Mucosa of stomach (tissue), 1 donor: Measurements from ENCODE around the gene RAB35.

Experiments used
- H3K27me3 ChIP-seq: one replicate; pipeline ENCODE4 v1.7.0; 2013; ENCODE audit warnings: mild to moderate bottlenecking, low read length; ENCODE audit not compliant: control insufficient read depth, insufficient read depth
- H3K36me3 ChIP-seq: one replicate; pipeline ENCODE4 v1.7.0; 2013; ENCODE audit warnings: low read length; ENCODE audit not compliant: control insufficient read depth, insufficient read depth
- H3K4me1 ChIP-seq: one replicate; pipeline ENCODE4 v1.7.0; 2013; ENCODE audit warnings: mild to moderate bottlenecking, low read length; ENCODE audit not compliant: control insufficient read depth, insufficient read depth
- H3K4me3 ChIP-seq: one replicate; pipeline ENCODE4 v1.7.0; 2013; ENCODE audit warnings: low read length
- H3K9ac ChIP-seq: one replicate; pipeline ENCODE4 v1.7.0; 2013; ENCODE audit warnings: mild to moderate bottlenecking, low read length, moderate library complexity
- H3K9me3 ChIP-seq: one replicate; pipeline ENCODE4 v1.7.0; 2013; ENCODE audit warnings: mild to moderate bottlenecking, low read length, moderate library complexity; ENCODE audit not compliant: control insufficient read depth
- donor health status: Pancreatic carcinoma.

RAB35 gene

DNA sequence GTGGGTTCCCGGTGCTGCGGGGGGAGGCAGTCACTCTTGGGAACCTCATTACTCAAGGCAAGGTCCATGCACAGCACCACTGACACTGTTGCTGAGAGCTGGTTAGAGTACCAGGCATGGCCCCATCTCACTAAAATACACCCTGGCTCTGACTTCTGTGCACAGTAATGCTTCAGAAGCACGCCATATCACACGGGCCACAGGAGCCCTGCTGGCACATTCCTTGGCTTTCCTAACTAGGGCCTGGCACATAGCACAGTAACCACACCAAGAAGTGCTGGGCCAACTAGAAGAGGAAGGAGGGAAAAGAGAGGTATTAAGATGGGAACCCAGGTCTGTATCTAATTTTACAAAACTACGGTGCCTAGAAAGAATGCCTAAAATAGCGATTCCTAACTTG lies 13.5 kb upstream of the RAB35 start:
- Histone ChIP-seq H3K4me3 (no peak overlapping the region), H3K9me3 (no peaks in the 10 kb centered on the region), H3K36me3 (peaks cover 33% of the 10 kb centered on the region), H3K9ac (no peak overlapping the region), H3K27me3 (no peaks in the 10 kb centered on the region), H3K4me1 (peaks cover 24% of the 10 kb centered on the region)

DNA sequence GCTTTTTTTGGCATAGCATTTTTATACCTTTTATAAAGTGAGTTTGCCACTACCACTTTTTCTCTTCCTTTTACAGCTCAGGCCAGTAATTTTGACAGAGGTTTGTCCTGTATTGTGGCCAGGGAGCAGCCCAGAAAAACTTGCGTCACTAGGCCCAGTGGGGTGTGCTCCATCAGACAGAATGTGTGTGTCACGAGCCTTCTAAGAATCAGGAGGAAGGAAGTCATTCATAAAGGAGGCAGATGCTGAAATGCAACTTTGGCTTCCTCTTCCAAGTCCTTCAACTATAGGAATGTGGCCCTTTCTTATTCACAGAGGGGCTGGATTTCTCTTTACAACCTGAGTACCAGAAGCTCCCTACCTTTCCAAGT lies 10.1 kb upstream of the RAB35 start:
- Histone ChIP-seq H3K4me1 (peaks cover 7% of the 10 kb centered on the region), H3K4me3 (no peak overlapping the region), H3K9ac (no peak overlapping the region), H3K9me3 (no peaks in the 10 kb centered on the region), H3K36me3 (peaks cover 23% of the 10 kb centered on the region), H3K27me3 (no peaks in the 10 kb centered on the region)

DNA sequence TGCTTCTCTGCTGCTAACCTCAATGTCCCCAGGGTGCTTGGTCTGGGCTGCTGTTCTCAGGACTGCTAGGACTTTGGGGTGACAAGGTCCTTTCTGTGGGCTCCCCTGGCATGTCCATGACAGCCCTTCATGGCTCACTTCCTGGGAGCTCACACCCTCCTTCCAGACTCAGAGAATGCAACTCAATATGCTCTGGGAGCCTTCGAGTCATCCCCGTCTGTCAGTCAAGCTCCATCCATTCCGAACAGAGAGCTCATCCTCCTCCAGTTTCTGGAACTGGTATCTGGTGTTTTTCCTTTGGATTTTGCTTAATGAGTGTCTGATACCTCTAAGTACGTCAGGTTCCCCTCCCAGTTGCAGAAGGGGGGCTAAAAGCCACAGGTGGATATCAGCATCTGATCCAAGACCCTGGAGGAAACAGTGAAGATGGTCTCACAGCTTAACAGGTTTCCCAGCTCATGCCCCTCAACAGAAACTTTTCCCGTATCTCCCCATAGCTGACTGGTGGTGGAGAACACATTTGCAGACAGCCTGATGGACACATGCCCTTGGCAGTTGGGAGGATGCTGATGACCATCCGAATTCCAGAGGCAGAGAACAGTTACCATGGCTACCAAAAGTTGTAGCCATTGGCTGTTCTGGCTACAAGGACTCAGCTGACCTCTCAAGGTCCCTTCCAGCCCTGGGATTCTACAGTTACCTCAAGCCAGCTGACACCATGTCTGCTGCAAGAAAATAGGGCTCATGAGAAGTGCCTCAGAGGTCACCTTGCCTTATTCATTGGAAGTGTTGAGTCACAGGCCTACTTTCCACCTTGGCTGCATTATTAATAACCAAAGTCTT lies 9.5 kb upstream of the RAB35 start:
- Histone ChIP-seq H3K9ac (no peak overlapping the region), H3K9me3 (no peaks in the 10 kb centered on the region), H3K36me3 (peaks cover 23% of the 10 kb centered on the region), H3K4me3 (no peak overlapping the region), H3K4me1 (peaks cover under 1% of the 10 kb centered on the region), H3K27me3 (no peaks in the 10 kb centered on the region)

DNA sequence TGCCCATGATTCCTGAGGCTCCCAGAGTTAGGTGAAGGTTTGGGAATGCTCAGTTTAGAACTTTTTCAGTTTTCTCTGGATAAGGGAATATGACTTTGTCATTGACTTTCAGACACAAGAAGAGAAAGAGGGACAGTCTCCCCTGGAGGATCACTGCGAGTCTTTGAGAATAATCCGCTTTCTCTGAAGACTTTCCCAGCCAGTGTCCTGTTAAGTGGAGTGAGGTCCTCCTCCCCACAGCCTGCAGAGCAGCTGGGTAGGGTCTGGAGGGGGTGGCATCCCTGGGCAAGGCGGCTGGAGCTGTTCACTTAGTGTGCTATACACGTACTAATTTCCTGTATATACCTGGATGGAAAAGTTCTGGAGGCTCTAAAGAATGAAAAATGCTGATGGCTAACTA lies 8.5 kb upstream of the RAB35 start:
- Histone ChIP-seq H3K9me3 (no peaks in the 10 kb centered on the region), H3K27me3 (no peaks in the 10 kb centered on the region), H3K36me3 (peaks cover 18% of the 10 kb centered on the region), H3K4me3 (no peak overlapping the region), H3K4me1 (no peaks in the 10 kb centered on the region), H3K9ac (no peak overlapping the region)

DNA sequence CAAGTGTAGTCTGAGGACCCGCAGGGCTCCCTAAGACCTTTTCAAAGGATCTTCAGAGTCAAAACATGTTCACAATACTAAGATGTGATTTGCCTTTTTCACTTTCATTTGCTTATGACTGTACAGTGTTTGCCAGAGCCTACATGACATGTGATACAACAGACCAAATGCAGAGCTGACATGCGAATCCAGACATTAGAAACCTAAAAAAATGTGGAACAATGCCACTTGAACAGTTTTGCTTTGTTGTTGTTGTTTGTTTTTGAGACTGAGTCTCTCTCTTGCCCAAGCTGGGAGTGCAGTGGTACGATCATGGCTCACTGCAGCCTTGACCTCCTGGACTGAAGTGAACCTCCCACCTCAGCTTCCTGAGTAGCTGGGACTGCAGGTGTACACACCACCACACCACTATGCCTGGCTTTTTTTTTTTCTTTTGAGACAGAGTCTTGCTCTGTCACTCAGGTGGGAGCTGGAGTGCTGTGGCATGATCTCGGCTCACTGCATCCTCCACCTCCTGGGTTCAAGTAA lies 5.3 kb upstream of the RAB35 start:
- Histone ChIP-seq H3K9me3 (no peaks in the 10 kb centered on the region), H3K9ac (no peak overlapping the region), H3K4me1 (peaks cover 11% of the 10 kb centered on the region), H3K36me3 (no peaks in the 10 kb centered on the region), H3K4me3 (no peak overlapping the region), H3K27me3 (no peaks in the 10 kb centered on the region)

DNA sequence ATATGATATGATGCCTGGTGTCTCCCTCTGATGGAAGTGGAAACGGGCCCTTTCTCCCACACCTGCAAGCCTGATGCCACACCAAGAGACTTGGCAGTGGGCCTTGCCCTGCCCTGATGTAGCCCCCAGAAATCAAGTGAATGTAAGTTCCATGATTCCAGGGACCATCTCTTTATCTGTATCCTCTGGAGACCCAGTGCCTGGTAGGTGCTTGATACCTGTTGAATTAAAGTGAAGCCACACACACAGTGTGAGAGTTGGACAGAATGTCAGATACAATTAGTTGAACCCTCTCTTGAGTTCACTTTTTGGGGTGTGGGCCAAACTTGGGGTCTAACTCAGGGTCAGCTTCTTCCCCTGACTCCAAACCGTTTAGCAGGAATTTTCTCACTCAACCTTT lies 4.8 kb upstream of the RAB35 start:
- H3K27me3 ChIP-seq: no peaks in the 10 kb centered on the region
- H3K36me3 ChIP-seq: no peaks in the 10 kb centered on the region
- H3K9ac ChIP-seq: no peak overlapping the region
- peaks cover 11% of the 10 kb centered on the region for H3K4me1 ChIP-seq
- H3K9me3 ChIP-seq: no peaks in the 10 kb centered on the region
- H3K4me3 ChIP-seq: no peak overlapping the region

DNA sequence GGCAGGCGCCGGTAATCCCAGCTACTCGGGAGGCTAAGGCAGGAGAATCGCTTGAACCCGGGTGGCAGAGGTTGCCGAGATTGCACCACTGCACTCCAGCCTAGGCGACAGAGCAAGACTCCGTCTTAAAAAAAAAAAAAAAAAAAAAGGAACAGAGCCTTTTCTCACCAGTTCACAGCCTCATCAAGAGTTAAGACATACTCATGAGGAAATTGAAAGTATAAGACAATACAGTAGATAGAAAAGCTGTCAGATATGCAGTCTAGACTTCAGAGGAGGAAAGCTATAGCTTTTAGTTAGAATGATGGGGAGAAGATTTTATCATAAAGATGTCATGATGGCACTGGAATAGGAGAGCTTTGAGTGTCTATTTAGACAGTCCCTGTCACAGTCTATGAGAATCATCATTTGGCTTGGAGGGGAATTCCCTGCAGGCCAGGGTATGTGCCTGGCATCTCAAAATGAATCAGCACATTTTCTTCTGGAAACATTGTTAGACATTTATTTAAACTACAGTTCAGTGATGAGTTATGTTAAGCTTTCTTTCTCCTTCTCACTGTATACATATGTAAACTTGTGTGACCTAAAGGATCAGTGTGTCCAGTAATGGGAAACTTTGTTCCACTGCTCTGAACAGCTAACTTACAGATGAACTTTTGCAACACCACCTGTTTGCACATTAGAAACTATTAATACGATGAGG lies 2.9 kb upstream of the RAB35 start:
- H3K36me3 ChIP-seq: no peaks in the 10 kb centered on the region
- no peaks in the 10 kb centered on the region for H3K27me3 ChIP-seq
- H3K4me3 ChIP-seq: no peak overlapping the region
- H3K9me3 ChIP-seq: no peaks in the 10 kb centered on the region
- H3K9ac ChIP-seq: no peak overlapping the region
- H3K4me1 ChIP-seq: peaks cover 27% of the 10 kb centered on the region

DNA sequence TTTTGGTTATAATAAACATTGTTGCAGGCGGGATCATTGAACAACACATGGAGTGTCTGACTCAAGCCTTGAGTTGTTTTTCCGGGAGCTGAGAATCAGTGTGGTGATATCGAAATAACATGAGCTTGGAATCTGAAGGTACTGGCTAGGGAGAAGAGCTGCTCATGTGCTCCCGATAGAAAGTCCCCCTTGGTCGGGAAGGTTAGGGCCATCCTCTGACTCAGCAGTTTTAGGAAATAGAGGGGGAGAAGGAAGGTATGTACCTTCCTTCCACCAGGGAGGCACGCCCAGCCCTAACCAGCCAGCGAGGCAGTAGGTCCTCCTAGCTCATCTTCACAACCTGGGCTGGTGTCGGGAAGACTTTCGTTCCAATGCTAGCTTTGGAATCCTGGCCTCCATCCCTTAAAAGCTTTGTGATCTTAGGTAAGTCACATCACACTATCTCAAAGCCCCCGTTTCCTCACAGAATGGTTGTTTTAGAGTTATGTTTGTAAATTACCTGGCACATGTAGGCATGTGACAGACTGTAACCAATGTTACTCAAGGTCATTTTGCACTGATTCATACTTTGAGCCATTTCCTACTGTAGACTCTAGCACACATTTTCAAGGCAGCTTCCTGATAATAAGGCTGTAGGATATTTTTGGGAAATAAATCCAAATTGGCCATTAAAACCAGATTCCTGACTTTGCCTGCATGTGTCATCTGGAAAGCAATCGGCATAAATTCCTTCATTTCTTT lies 1.9 kb upstream of the RAB35 start:
- no peaks in the 10 kb centered on the region for H3K9me3 ChIP-seq
- no peaks in the 10 kb centered on the region for H3K36me3 ChIP-seq
- no peaks in the 10 kb centered on the region for H3K27me3 ChIP-seq
- H3K4me3 ChIP-seq: peak overlapping the region; percentile 44
- peaks cover 27% of the 10 kb centered on the region for H3K4me1 ChIP-seq
- H3K9ac ChIP-seq: peak overlapping the region; percentile 75

DNA sequence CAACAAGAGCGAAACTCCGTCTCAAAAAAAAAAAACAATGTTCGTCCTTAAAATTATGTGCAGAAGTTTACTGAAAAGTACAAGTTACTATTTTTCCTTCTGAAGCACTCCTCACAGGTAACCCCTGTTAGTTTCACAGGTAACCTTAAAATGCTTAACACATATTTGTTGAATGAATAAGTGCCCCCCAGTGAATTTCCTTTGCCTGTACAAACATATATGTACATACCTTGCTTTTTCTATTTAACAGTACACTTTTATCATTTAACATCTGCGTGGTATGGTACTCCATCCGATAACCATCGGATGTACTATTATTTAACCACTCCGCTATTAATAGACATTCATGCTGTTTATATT lies 1.4 kb upstream of the RAB35 start:
- Histone ChIP-seq H3K9ac (peak overlapping the region; percentile 75), H3K4me3 (peak overlapping the region; percentile 44), H3K4me1 (peaks cover 27% of the 10 kb centered on the region)

DNA sequence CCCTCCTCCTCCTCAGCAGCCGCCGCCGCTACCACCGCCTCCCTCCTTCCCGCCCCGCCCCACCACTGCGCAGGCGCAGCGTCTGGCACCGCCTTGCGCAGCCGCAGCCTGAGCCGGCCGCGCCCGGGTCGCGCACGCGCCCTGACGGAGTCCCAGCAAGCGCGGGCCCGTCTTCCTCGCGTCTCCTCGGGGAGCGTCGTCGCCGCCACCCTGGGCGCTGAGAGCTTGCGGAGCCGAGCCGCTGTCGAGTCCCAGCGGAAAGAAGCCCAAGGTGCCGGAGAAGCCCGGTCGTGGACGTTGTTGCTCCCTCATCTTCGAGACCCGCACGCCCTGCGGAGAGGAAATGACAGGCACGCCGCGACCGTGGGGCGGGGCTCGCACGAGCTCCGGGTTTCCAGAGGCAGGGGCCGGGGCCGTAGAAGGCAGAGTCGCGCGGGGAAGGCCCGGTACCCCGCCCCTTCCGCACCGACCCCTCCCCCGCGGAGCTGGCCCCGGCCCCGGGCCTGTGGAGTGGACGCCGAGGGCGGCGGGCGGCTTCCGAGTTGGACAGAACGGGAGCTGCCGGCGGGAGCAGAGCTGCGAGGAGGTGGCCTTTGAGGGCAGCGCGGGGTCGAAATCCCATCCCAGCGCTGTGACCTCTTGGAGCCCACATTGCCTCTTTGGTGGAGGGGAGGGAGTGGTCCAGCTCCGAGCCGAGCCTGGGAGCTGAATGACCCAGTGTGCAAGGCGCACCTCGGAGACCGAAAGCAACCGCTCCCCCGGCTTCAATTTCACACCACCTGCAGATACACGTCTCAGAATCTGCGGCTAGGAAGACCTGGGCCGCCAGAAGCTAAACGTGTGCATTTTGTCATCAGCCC lies 469 bp upstream of the RAB35 start:
- Histone ChIP-seq H3K4me1 (peaks cover 27% of the 10 kb centered on the region), H3K27me3 (no peaks in the 10 kb centered on the region), H3K36me3 (no peaks in the 10 kb centered on the region), H3K4me3 (peak overlapping the region; percentile 44), H3K9me3 (no peaks in the 10 kb centered on the region), H3K9ac (peak overlapping the region; percentile 75)

More for the DNA sequence above, 1.4 kb upstream of the RAB35 start:
- H3K36me3 ChIP-seq: no peaks in the 10 kb centered on the region
- H3K27me3 ChIP-seq: no peaks in the 10 kb centered on the region
- H3K9me3 ChIP-seq: no peaks in the 10 kb centered on the region

DNA sequence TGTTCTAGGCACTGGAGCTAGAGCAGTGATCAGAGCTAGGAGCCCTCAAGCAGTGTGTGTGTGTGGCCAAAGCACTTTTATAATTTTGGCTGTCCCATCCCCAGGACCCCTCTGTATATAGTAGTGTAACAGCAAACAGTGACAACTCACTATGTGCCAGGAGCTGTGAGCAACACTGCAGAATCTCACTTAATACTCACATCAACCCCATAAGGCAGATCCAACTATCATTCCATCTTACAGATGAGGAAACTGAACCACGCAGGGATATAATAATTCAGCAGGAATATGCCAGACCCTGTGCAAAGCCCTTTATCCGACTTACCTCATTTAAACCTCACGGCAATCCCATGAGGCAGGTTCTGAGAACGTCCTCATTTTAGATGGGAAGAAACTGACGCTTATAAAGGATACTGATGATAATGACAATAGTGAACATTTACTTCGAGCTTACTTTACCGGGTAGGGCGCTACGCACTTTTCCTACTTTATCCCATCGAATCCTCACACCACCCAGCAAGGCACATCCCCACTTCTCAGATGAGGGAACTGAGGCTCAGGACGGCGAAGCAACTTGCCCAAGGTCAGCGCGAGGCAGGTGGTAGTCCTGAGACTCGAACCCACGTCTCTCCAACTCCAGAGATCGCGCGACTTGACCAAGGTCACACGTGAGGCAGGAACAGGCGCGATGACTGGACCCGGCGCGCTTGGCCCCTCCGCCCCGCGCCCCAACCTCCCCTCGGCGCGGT lies 687 bp downstream of the RAB35 start:
- Histone ChIP-seq H3K9ac (peak overlapping the region; percentile 66), H3K9me3 (no peaks in the 10 kb centered on the region), H3K4me1 (peaks cover 27% of the 10 kb centered on the region), H3K36me3 (no peaks in the 10 kb centered on the region), H3K4me3 (peak overlapping the region; percentile 26), H3K27me3 (no peaks in the 10 kb centered on the region)
